GM19438 (cell line): ENCODE results near the gene CCR4.
"Not testable (repeated sequence)": the region's sequence is repeated elsewhere in the genome, so short reads cannot be mapped to it uniquely, and the experiment has no call there.

Experiments used
- ATAC-seq: cut with Tn5 transposase; IDR thresholded peaks from one replicate; pipeline ENCODE4 v1.9.1; 2021; ENCODE audit warnings: low read depth; ENCODE audit not compliant: unreplicated experiment

The CCR4 gene

DNA sequence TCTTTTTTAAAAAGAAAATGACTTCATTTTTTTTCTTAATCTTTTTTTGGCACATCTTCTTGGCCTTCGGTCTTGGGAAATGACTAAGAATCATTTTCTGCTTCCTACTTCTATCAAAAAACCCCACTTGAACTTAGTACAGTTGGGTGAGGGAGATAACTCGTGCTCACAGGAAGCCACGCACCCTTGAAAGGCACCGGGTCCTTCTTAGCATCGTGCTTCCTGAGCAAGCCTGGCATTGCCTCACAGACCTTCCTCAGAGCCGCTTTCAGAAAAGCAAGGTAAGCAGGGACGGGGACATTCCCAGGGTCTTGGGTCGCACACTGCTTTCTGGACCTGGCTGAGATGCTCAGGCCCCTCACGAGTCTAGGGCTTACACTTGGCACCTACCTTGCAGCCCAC, at the start of gene CCR4:
Gene CCR4 (plus strand): TSS at position 235 of the 402 bp plus-strand sequence. CDS start 1,779 bp downstream, outside the sequence.
- no peak for ATAC-seq

DNA sequence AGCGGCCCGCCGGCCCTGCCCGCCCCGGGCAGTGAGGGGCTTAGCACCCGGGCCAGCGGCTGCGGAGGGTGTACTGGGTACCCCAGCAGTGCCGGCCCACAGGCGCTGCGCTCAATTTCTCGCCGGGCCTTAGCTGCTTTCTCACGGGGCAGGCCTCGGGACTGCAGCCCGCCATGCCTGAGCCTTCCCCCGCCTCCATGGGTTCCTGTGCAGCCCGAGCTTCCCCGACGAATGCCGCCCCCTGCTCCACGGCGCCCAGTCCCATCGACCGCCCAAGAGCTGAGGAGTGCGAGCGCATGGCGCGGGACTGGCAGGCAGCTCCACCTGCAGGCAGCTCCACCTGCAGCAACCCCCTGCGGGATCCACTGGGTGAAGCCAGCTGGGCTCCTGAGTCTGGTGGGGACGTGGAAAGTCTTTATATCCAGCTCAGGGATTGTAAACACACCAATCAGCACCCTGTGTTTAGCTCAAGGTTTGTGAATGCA, 48.5 kb upstream of the CCR4 start:
- ATAC-seq = peak; percentile 88

DNA sequence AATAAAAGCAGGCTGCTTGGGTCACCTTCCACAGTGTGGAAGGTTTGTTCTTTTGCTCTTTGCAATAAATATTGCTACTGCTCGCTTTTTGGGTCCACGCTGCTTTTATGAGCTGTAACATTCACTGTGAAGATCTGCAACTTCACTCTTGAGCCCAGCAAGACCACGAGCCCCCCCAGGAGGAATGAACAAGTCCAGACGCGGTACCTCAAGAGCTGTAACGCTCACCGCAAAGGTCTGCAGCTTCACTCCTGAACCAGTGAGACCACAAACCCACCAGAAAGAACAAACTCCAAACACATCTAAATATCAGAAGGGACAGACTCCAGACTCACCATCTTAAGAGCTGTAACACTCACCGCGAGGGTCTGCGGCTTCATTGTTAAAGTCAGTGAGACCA, 47.5 kb upstream of the CCR4 start:
- ATAC-seq = no peak

DNA sequence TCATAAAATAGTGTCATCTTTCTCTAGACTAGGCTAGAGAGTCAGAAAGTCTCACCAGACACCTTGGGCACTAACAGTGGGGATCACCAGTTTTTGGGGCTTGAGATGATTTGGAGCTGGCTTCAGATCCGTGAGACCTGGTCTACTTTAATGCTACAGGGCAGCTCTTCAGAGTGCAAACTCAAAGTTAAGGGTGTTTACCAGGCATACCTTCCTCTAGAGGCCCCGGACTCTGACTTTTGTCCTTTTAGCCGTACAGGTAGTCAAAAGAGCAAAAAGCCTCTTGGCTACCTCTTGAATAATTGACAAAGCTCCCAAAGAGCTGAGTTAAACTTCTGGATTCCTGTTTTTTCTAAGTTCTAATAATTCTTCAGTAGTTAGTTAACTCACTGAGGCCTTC, 41.4 kb upstream of the CCR4 start:
- no peak for ATAC-seq

DNA sequence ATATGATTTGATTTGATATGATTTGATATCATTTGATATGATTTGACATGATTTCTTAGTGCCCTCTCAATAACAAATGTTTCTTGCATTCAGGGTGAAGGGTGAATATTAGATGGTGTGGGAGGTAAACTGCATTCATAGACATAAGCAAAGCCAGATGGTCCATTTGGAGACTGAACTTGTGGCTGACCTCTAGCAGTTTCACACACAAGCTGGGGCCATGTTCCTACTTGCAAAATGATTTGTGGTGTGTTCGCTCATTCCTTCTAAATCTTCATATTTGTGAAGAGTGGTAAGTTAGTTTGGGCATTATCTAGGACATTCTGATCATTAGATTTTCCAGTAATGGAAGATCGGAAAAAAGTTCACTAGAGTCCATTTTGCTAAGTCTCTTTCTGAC, 40.5 kb upstream of the CCR4 start:
- ATAC-seq = no peak

DNA sequence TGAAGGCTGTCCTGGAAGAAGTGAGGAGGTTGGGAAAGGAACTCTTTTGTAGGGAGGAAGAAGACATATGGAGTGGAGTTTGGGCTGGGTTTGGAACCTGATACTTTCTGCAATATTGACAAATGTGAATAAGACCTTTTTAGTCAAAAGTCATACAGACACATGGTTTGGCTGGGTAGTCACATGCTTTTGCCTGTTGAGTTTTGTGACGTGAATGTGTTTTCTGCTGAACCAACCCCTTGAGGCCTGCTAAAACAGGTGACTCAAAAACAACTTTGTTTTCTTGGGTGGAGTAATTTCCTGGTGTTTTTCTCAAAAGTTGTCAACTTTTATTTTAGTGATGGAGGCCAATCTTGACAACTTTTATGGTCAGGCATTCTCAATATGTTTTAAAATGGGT, 39.4 kb upstream of the CCR4 start:
- ATAC-seq = no peak

DNA sequence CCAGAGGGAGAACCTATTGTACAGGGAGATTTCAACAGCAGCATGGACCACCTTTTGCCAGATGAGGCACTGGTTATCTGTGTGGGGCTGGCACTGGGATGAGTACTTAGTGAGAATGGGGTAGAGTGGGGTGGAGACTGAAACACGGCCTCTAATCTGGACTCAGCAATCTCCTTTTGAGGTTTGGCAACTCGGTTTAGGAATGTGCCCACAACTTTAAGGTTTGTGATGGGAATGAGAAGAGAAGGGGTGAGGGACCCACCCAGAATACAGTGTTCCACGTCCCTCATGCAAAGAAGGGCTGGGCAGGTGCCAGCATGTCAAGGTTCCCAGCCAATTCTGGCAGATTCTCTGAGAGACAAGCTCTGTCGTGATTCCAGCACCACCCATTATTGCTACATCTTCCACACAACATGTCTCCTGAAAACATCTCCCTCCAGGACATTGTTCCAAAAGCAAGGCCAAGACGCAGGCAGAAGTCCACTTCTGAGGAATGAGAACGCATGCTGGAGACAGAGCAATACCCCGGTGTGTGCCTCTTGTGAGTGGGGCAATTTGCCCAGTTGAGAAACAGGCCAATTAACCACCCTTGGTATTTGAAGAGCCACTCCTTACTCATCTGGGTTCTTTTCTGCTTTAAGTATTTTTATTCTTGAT, 37.5 kb upstream of the CCR4 start:
- no peak for ATAC-seq

DNA sequence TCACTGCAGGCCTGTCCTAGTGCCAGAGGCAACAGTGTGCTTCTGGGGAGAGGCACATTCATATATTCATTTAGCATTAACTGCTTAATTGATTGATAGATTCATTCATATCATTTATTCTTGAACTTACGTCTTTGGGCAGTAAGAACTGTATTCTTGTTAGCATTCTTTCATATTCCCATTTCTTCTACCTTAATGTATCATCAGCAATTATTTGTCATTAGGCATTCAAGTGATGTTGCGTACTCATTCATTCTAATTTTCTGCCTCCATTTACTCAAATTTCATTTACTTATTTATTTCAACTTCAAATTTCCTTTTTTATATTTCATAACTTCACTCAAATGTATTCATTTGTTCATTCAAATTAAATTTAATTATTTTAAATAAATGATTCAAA, 31.5 kb upstream of the CCR4 start:
- ATAC-seq = no peak

DNA sequence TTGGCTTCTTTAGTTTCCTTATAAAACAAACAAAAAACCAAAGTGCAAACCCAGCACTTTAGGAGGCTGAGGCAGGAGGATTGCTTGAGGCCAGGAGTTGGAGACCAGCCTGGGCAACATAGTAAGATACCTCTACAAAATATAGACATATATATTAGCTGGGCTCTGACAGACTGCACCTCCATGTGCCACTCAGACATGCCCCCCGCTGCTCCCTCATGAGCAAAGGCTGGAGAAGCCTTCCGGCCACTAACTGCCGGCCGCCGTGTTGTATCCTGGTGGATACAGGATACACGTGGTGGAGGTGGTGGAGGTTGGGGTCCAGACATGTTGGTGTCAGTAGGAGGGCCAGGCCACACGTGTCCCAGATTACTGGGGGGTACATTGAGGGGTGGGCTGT, 29.4 kb upstream of the CCR4 start:
- no peak for ATAC-seq

DNA sequence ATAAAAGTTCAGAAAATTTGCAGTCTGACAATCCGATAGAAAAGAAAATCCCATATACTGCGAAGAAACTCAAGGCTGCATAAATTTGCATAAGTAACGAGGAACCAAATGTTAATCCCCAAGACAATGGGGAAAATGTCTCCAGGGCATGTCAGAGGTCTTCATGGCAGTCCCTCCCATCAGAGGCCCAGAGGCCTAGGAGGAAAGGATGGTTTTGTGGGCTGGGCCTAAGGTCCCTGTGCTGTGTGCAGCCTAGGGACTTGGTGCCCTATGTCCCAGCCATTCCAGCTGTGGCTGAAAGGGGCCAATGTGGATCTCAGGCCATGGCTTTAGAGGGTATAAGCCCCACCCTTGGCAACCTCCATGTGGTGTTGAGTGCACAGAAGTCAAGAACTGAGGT, 21.3 kb upstream of the CCR4 start:
- no peak for ATAC-seq

DNA sequence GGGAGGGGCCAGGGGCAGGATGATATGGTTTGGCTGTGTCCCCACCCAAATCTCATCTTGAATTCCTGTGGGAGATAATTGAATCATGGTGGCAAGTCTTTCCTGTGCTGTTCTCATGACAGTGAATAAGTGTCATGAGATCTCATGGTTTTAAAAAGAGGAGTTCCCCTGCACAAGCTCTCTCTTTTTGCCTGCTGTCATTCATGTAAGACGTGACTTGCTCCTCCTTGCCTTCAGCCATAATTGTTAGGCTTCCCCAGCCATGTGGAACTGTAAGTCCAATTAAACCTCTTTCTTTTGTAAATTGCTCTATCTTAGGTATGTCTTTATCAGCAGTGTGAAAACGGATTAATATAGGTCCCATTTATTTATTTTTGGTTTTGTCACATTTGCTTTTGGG, 20.2 kb upstream of the CCR4 start:
- not testable (repeated sequence) for ATAC-seq

DNA sequence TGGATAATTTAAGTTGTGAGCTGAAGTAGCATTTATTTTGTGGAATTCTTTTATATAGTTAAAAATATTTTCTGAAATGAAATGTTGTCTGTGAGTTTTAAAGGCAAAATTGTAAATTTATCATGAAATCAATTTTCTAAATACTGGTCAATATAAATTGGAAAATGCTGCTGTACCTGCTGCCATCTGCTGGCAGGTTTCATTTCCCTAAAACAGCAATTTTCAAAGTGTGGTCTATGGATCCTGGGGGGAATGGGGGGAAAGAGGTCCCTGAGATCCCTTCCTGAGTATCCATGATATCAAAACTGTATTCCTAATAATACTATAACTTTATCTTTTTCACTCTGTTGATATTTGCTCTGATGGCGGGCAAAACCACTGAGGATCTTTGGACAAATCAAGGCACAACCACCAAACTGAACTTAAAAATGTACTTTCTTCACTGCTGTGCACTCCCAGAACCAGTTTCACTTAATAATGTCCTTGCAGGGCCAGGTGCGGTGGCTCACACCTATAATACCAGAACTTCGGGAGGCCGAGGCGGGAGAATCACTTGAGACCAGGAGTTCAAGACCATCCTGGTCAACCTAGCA, 17.2 kb upstream of the CCR4 start:
- ATAC-seq = no peak

DNA sequence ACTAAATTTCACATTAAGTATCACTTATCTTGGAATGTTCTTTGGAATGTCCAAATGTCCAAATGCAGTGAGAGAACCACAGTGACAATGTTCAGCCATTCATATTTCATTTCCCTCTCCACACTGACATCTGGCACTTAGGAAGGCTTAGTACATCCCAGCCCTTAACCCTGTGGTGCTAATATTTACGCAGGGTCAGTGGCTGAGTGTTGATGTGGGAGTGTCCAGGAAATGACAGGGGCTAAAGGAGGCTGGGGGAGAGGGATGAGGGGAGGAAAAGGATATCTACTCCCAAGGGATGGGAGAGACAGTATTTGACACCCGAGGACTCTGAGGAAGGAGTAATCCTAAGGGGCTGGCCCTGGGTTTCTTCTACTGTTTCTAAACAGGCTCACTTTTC, 14.1 kb upstream of the CCR4 start:
- no peak for ATAC-seq

DNA sequence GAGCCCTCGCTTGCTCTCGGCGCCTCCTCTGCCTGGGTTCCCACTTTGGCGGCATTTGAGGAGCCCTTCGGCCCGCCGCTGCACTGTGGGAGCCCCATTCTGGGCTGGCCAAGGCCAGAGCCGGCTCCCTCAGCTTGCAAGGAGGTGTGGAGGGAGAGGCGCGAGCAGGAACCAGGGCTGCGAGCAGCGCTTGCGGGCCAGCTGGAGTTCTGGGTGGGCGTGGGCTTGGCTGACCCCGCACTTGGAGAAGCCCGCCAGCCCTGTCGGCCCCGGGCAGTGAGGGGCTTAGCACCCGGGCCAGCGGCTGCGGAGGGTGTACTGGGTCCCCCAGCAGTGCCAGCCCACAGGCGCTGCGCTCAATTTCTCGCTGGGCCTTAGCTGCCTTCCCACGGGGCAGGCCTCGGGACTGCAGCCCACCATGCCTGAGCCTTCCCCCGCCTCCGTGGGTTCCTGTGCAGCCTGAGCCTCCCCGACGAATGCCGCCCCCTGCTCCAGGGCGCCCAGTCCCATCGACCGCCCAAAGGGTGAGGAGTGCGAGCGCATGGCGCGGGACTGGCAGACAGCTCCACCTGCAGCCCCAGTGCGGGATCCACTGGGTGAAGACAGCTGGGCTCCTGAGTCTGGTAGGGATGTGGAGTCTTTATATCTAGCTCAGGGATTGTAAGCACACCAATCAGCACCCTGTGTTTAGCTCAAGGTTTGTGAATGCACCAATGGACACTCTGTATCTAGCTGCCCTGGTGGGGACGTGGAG, 11.7 kb upstream of the CCR4 start:
- ATAC-seq = not testable (repeated sequence)

DNA sequence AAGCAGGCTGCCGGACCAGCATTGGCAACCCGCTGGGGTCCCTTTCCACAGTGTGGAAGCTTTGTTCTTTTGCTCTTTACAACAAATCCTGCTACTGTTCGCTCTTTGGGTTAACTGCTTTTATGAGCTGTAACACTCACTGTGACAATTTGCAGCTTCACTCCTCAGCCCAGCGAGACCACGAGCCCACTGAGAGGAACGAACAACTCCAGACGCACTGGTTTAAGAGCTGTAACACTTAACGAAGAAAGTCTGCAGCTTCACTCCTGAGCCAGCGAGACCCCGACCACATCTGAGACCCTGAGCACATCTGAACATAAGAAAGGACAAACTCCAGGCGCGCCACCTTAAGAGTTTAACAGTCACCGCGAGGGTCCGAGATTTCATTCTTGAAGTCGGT, 10.7 kb upstream of the CCR4 start:
- ATAC-seq = no peak

DNA sequence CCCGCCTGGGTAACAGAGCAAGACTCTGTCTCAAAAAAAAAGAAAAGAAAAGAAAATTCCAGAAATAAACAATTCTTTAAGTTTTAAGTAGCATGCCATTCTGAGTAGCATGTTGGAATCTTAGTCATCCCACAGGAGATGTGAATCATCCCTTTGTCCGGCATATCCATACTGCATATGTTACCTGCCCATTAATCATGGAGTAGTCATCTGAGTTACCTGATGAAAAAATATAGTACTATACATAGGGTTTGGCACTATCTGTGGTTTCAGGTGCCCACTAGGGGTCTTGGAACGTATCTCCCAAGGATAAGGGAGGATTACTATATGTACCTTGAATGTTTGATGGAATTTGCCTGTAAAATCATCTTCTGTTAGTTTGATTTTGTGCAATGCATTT, 6.3 kb upstream of the CCR4 start:
- ATAC-seq = no peak

DNA sequence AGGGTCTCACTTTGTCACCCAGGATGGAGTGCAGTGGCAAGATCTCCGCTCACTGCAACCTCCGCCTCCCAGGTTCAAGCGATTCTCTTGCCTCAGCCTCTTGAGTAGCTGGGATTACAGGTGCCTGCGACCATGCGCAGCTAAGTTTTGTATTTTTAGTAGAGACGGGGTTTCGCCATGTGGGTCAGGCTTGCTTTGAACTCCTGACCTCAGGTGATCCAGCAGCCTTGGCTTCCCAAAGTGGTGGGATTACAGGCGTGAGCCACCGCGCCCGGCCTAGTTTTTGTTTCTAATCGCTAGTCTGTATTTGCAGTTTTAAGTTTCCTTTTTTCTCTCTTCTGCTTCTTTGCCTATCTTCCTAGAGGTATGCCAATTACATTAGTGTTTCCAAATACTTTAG, 5.8 kb upstream of the CCR4 start:
- ATAC-seq = not testable (repeated sequence)

DNA sequence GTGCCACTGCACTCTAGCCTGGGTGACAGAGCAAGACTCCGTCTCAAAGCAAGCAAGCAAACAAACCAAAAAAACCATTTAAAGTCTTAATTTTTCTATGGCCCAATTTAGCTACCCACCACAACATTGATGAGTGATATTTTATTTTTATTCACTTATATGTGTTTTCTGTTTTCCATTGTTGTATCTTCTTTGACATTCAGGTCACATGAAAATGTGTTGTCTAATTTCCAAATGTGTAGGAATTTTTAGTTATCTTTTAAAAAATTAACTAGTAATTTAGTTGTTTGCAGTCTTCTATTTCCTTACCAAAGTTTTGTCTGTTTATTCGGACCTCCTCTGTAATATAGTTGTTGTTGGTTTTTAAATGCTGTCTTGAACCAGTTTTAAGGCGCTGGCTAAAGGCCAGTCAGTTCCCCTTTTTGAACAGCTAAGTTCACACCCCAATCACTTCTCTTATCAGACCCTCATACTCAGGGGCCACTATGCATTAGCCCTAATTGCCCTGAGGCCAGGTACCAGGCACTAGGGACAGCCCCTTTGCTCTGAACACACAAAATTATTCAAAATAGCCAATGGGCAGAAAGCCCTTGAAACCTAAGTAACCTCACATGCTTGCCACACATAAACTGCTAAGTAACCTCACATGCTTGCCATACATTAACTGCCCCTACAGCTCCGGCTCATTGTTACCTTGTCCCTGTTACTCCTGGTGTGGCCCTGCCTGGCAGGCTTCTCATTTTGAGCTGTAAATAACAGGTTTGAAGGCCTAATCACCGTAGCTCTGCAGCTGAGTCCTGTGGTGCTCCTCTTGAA, 4.3 kb upstream of the CCR4 start:
- no peak for ATAC-seq

DNA sequence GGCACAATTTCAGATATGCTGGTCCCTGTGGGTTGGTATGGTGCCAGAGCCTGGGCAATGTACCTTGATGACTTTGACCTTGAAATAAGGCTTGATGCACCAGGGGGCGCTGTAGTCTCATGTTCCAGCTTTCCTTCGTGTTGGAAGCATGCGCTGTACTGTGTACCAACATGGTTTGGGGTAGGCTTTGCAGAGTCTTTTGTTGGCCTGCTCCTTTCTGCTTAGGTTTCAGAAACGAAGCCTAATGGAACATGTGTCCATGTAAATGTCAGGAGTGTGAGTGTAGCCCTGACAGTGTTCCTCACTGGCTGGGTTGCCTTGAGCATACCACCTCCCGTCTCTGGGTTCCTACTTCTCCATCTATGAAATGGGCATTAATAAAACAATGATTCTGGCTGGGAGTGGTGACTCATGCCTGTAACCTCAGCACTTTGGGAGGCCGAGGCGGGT, 3.6 kb upstream of the CCR4 start:
- ATAC-seq = peak; percentile 84

DNA sequence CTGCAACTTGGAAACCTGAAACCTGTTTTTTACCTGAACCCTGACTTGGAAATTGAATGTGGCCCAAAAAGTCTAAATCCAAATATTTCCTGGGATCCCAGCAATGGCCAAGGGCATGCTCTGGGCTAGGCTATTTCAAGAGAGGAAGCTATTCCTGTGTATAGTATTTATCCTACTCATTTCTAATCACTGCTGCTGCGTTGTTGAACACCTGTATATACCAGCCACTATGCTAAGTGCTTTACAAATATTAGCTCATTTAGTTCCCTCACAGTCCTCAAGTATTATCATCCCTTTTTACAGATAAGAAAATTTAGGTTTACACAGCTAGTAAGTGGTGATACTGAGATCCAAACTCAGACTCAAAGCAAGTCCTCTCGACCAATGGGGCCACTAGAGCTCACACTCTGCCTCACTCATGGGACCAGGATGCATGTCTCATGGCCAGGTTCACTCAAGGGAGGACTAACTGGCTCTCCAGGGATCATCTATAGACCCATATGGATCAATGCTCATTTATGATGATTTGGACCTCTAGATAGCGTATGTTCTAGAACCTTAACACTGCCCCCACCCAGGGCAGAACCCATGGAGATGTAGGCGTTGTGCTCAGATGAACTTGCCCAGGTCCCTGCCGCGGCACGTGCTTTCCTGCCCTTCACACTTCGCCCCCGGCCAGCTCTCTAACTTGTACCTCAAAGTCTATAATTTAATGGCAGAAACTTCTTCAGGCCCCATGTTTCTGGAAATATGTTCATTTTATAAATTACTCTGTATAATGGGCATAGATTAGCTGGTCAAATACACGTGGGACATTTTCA, 2.6 kb upstream of the CCR4 start:
- ATAC-seq = no peak
